ENCODE results near the gene TGFB1. TPM values are rescaled to one million over a fixed set of nuclear protein-coding genes. Genes with fewer than 3 reads are reported as not detected.

TGFB1 gene
- total RNA-seq, 1 experiment from 2014 or later: 54.6 TPM

GRCh38 chr19:41308450-41309179 is 45.1 kb downstream of the TGFB1 start:
- Histone ChIP-seq H3K27me3 (ENCODE audit: insufficient read depth, low read length) (no peaks in the 10 kb centered on the region), H3K27ac (ENCODE audit: low read depth, low read length) (peak overlapping the region; percentile 88), H3K79me2 (ENCODE audit: insufficient read depth, low read length) (peaks cover 29% of the 10 kb centered on the region), H2AFZ (ENCODE audit: low read depth, low read length, poor library complexity, severe bottlenecking) (no peak overlapping the region), H3K4me1 (ENCODE audit: control insufficient read depth in 1 of 2, insufficient read depth in 2 of 2, low read length in 2 of 2) (peaks cover 12 to 25% of the 10 kb centered on the region in 2 experiments), H3K9ac (ENCODE audit: low read length) (peak overlapping the region; percentile 84; the same call in 1 of the 2 replicates), H3K4me2 (ENCODE audit: low read length) (peak overlapping the region; percentile 95), H3K4me3 (replicated peaks in 1 of 2; ENCODE audit: low read depth in 1 of 2, low read length in 2 of 2) (peak overlapping the region in 1 of 2 experiments; percentile 92; a peak in 3 of 4 replicates), H3K9me2 (ENCODE audit: insufficient read depth) (no peaks in the 10 kb centered on the region), H4K20me1 (ENCODE audit: insufficient read depth) (peaks cover 4% of the 10 kb centered on the region; the same call in 1 of the 2 replicates), H3K36me3 (ENCODE audit: control insufficient read depth in 1 of 2, insufficient read depth in 2 of 2, low read length in 2 of 2) (peaks cover 23 to 54% of the 10 kb centered on the region in 2 experiments), H3K9me3 (ENCODE audit: control insufficient read depth in 1 of 2, insufficient read depth in 1 of 2, low read depth in 1 of 2, low read length in 2 of 2) (no peaks in the 10 kb centered on the region)
- no TSS peak for BruUV-seq (replicated peaks)
- POLR2A ChIA-PET: no interaction called here
- DNase-seq (ENCODE audit: low read depth, low spot score) (peak; percentile 73), ATAC-seq (peak; percentile 62)
- intact Hi-C loops (cut with micrococcal nuclease): loop anchor here (1.0 to 2.0 kb wide), 2 partner anchors 104 to 334 kb away; no protein-coding TSS in a partner anchor
- TF ChIP-seq YY1 (IDR thresholded peaks at IDR 0.05; ENCODE audit: extremely low read depth, insufficient replicate concordance, low read depth, low read length) (no peak), EGR1 (IDR thresholded peaks at IDR 0.05; ENCODE audit: low read depth) (no peak), POLR2AphosphoS5 (IDR thresholded peaks at IDR 0.05; ENCODE audit: low read depth, low read length) (peak; percentile 67), ZBTB33 (IDR thresholded peaks at IDR 0.05; ENCODE audit: extremely low read depth, insufficient replicate concordance, low read length) (no peak), REST (IDR thresholded peaks at IDR 0.05; ENCODE audit: low read depth) (no peak), ZNF274 (IDR thresholded peaks at IDR 0.05; ENCODE audit: low read depth, low read length) (no peak), POLR2A (IDR thresholded peaks at IDR 0.05; ENCODE audit: borderline replicate concordance, extremely low read depth, insufficient read depth, insufficient read length) (no peak), CEBPB (IDR thresholded peaks at IDR 0.05; ENCODE audit: low read depth) (no peak), JUND (IDR thresholded peaks at IDR 0.05) (peak; percentile 3; the same call in 1 of the 2 replicates), MAX (IDR thresholded peaks at IDR 0.05) (no peak), RAD21 (IDR thresholded peaks at IDR 0.05; ENCODE audit: low read depth) (peak; percentile 85), CBX3 (IDR thresholded peaks at IDR 0.05; ENCODE audit: low read depth) (no peak), EZH2 (IDR thresholded peaks at IDR 0.05) (no peak), CTCF (IDR thresholded peaks at IDR 0.05 in 2 of 3, conservative IDR thresholded peaks at IDR 0.05 in 1 of 3; ENCODE audit: borderline replicate concordance in 1 of 3, insufficient read depth in 1 of 3, low read depth in 2 of 3, low read length in 2 of 3) (peak; percentile 78 to 98 (median 97); a peak in 5 of 6 replicates), TCF7L2 (IDR thresholded peaks at IDR 0.05; ENCODE audit: borderline replicate concordance, extremely low read depth, insufficient read depth, insufficient read length) (no peak), SP1 (IDR thresholded peaks at IDR 0.05; ENCODE audit: low read depth) (no peak)
- CTCF ChIA-PET: interaction anchor here (0.8 to 2.2 kb wide), 15 partner anchors 8 to 334 kb away, joined by 3 to 22 read pairs (median 4); partner anchors contain the start of gene B9D2
- RAD21 ChIA-PET (ENCODE audit: low non-redundant PET in 1 of 2, low total read pairs in 2 of 2, uncharacterized antibody in 2 of 2, unreplicated experiment in 2 of 2): interaction anchor here in 1 of 2 experiments (0.7 kb wide), 1 partner anchor 164 kb away, joined by 3 read pairs; no protein-coding TSS in a partner anchor
